ENCODE measurements around the gene VWDE. TPM values are rescaled to one million over a fixed set of nuclear protein-coding genes. Genes with fewer than 3 reads are reported as not detected.

Gene VWDE
- total and polyA plus RNA-seq, 2 of the 8 experiments (the other 6 are each of a cell fraction or from before 2014, with no cell fraction given): 11.0 to 21.2 TPM

- no peak for TF ChIP-seq EZH2 (IDR thresholded peaks at IDR 0.05; ENCODE audit: low read depth, low read length, severe bottlenecking)
- no peak for TF ChIP-seq CHD1 (IDR thresholded peaks at IDR 0.05; ENCODE audit: low read depth, low read length)
- TF ChIP-seq CEBPB (IDR thresholded peaks at IDR 0.05; ENCODE audit: low read depth, low read length): peak; percentile 76
- TF ChIP-seq EP300 (IDR thresholded peaks at IDR 0.05; ENCODE audit: borderline replicate concordance in 1 of 2, low read depth in 2 of 2, low read length in 2 of 2): no peak
- TF ChIP-seq NANOG (IDR thresholded peaks at IDR 0.05; ENCODE audit: insufficient read depth, low read depth, low read length, poor library complexity, severe bottlenecking): no peak
These were observed 14.5 kb downstream of the VWDE start (continued) for GRCh38 chr7:12389089-12389700.

Measured in H1 (cell line).